LNCAP (cell line): ENCODE measurements around the gene PPP1R3F.

ENCODE experiments used
- TF ChIP-seq, protein P1 (sequence below): fragments of 450-650 bp; IDR thresholded peaks from 2 replicates; pipeline ENCODE4 v1.5.1; 2017; ENCODE audit warnings: mild to moderate bottlenecking

Gene PPP1R3F

GRCh38 chrX:49242545-49243066 lies 27.0 kb upstream of the PPP1R3F start:
- TF ChIP-seq, protein P1, sequence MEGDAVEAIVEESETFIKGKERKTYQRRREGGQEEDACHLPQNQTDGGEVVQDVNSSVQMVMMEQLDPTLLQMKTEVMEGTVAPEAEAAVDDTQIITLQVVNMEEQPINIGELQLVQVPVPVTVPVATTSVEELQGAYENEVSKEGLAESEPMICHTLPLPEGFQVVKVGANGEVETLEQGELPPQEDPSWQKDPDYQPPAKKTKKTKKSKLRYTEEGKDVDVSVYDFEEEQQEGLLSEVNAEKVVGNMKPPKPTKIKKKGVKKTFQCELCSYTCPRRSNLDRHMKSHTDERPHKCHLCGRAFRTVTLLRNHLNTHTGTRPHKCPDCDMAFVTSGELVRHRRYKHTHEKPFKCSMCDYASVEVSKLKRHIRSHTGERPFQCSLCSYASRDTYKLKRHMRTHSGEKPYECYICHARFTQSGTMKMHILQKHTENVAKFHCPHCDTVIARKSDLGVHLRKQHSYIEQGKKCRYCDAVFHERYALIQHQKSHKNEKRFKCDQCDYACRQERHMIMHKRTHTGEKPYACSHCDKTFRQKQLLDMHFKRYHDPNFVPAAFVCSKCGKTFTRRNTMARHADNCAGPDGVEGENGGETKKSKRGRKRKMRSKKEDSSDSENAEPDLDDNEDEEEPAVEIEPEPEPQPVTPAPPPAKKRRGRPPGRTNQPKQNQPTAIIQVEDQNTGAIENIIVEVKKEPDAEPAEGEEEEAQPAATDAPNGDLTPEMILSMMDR = no peak

DNA sequence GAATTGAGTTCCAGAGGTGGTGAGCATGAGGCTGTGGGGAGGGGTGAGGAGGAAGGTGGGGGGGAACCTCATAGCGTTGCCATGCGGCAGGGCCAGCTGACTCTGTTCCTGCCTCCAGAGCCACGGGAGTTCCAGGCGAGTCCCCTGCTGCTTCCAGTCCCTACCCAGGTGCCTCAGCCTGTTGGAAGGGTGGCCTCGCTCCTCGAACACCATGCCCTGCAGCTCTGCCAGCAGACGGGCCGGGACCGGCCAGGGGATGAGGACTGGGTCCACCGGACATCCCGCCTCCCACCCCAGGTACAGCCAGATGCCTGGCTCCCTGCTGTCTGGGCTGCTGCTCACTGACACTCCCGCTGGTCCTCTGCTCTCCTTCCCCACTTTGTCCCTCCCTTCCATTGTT lies 26.4 kb upstream of the PPP1R3F start:
- TF ChIP-seq, protein P1 = no peak

- TF ChIP-seq, protein P1 = no peak
These were observed 25.4 kb upstream of the PPP1R3F start for GRCh38 chrX:49244207-49244606.

DNA sequence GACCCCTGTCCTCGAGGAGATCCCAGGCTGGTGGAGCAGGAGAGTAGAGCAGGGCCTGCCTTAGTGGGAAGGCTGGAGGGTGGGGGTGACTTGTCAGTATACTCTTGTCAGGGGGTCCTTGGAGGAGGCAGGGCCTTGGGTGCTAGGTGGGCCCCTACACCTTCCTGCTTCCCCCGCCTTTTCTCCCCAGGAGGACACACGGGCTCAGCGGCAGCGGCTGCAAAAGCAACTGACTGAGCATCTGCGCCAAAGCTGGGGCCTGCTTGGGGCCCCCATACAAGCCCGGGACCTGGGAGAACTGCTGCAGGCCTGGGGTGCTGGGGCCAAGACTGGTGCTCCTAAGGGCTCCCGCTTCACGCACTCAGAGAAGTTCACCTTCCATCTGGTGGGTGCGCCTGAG lies 23.1 kb upstream of the PPP1R3F start:
- TF ChIP-seq, protein P1 = no peak

DNA sequence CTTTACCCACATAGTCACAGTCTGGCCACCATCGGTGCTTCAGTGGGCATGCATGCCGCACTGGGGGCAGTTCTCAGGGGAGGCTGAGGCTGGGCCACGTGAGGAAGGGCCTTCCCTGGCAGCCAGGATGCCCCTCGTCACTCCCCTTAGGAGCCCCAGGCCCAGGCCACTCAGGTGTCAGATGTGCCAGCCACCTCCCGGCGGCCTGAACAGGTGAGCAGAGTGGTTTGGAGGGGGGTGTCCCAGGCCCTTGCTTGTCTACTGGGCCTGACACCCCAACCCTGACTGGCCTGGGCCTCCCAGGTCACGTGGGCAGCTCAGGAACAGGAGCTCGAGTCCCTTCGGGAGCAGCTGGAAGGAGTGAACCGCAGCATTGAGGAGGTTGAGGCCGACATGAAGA lies 22.2 kb upstream of the PPP1R3F start:
- TF ChIP-seq, protein P1 = no peak

DNA sequence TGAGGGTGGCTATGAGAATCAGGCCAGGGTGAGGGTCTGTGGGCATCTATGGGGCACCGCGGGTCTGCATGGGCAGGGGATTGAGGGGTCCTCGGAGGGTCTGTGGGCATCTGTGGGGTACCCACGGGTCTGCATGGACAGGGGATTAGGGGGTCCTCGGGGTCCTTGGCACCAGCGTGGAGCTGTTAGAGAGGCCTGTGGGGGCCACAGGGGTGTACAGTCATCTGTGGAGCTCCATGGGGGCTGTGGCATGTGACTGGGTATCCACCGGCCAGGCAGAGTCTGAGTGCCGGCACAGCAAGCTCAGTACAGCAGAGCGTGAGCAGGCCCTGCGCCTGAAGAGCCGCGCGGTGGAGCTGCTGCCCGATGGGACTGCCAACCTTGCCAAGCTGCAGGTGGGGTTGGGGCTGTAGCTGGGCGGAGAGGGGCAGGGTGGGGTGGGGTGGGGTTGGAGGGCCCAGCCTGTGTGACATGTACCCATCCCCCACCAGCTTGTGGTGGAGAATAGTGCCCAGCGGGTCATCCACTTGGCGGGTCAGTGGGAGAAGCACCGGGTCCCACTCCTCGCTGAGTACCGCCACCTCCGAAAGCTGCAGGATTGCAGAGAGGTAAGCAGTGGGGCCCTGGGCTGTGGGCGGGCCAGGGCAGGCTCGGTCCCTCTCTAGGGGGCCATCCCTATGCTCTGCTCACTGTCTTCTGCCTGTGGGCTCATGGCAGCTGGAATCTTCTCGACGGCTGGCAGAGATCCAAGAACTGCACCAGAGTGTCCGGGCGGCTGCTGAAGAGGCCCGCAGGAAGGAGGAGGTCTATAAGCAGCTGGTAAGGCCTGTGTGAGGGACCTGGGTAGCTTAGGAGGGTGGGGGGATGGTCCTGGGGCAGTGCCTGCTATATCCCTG lies 21.4 kb upstream of the PPP1R3F start:
- TF ChIP-seq, protein P1 = no peak

DNA sequence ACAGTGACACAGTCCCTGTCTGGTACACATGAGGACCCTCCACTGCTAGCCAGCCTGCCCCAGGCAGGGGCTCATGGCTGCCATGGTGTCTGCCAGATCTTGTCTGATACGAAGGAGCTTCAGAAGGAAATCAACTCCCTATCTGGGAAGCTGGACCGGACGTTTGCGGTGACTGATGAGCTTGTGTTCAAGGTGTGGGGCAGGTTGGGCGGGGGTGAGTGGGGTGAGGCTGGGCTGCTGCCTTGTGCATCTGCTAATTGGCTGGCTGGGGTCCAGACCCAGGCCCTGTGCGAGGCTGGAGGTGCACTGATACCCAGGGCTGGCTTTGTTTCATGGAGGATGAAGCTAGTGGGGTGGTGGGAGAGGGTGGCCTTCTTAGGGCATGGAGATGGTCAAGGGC lies 20.5 kb upstream of the PPP1R3F start:
- TF ChIP-seq, protein P1 = no peak
